ENCODE measurements around the gene GRK4. TPM values are rescaled to one million over a fixed set of nuclear protein-coding genes. Genes with fewer than 3 reads are reported as not detected.
"Not testable (repeated sequence)": the region's sequence is repeated elsewhere in the genome, so short reads cannot be mapped to it uniquely, and the experiment has no call there.

Gene GRK4
- total and polyA plus RNA-seq, 10 of the 15 experiments (the other 5 are each of a cell fraction or from before 2014, with no cell fraction given), result 1.1 to 4.0 (median 2.5) TPM

- BruUV-seq (replicated peaks), result no TSS peak
- POLR2A ChIA-PET, result no interaction called here
- no peak overlapping the region for H3K9ac ChIP-seq (ENCODE audit: control insufficient read depth, insufficient read depth, low read length)
- intact Hi-C loops (cut with micrococcal nuclease; ENCODE audit: unreplicated experiment), result no loop called here
- DNase-seq (ENCODE audit: low read depth, low spot score), result no peak
- no peak overlapping the region for H3K4me3 ChIP-seq
- H4K20me1 ChIP-seq (ENCODE audit: control insufficient read depth, insufficient read depth), result no peaks in the 10 kb centered on the region
- TF ChIP-seq HDGF (IDR thresholded peaks at IDR 0.05), result no peak
- in situ Hi-C loops (cut with MboI), result no loop called here
- no peak overlapping the region for H3K4me2 ChIP-seq (ENCODE audit: control insufficient read depth, insufficient read depth)
- 52% methylated on average over 4 of the region's 4 CpGs for WGBS (ENCODE audit: insufficient coverage, insufficient replicate concordance, low lambda C conversion rate, missing lambda C conversion rate)
- no peaks in the 10 kb centered on the region for H3K79me2 ChIP-seq (ENCODE audit: control insufficient read depth, insufficient read depth, low read length)
- no peaks in the 10 kb centered on the region for H3K27me3 ChIP-seq (replicated peaks in 1 of 2; ENCODE audit: control insufficient read depth in 2 of 2, insufficient read depth in 2 of 2, low read length in 1 of 2)
- no peaks in the 10 kb centered on the region for H3K36me3 ChIP-seq (ENCODE audit: control insufficient read depth in 2 of 2, insufficient read depth in 2 of 2, low read length in 1 of 2)
- RAD21 ChIA-PET (ENCODE audit: unreplicated experiment), result interaction anchor here (1.1 kb wide), 1 partner anchor 51 kb away, joined by 3 read pairs; no protein-coding TSS in a partner anchor
- CTCF ChIA-PET, result interaction anchor here (1.2 kb wide), 1 partner anchor 54 kb away, joined by 3 read pairs; no protein-coding TSS in a partner anchor
- H3K9me3 ChIP-seq (replicated peaks; ENCODE audit: control insufficient read depth, insufficient read depth, low read length), result peaks cover 12% of the 10 kb centered on the region; the same call in 2 of the 3 replicates
- H3K27ac ChIP-seq (ENCODE audit: control insufficient read depth, insufficient read depth), result no peak overlapping the region
- no peak for ATAC-seq
- SMC1A ChIA-PET (ENCODE audit: uncharacterized antibody, unreplicated experiment), result no interaction called here
- no peak for FAIRE-seq
- H2AFZ ChIP-seq (ENCODE audit: control insufficient read depth, low read depth, low read length), result no peak overlapping the region
- no peaks in the 10 kb centered on the region for H3K4me1 ChIP-seq (ENCODE audit: control insufficient read depth, insufficient read depth, low read length)
Observed at GRCh38 chr4:2982012-2982411, 18.6 kb downstream of the GRK4 start.

DNA sequence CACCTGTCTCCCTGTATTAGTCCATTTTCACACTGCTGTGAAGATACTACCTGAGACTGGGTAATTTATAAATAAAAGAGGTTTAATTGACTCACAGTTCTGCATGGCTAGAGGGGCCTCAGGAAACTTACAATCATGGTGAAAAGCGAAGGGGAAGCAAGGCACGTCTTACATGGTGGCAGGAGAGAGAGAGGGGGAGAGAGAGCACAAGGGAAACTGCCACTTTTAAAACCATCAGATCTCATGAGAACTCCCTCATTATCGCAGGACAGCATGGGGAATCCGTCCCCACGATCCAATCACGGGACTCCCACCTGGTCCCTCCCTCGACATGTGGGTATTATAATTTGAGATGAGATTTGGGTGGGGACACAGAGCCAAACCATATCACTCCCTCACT is 20.3 kb downstream of the GRK4 start:
- H3K4me2 ChIP-seq (ENCODE audit: control insufficient read depth, insufficient read depth); H3K27me3 ChIP-seq (replicated peaks in 1 of 2; ENCODE audit: control insufficient read depth in 2 of 2, insufficient read depth in 2 of 2, low read length in 1 of 2); ATAC-seq; FAIRE-seq; BruUV-seq (replicated peaks); H2AFZ ChIP-seq (ENCODE audit: control insufficient read depth, low read depth, low read length); CTCF ChIA-PET; POLR2A ChIA-PET; RAD21 ChIA-PET (ENCODE audit: unreplicated experiment); H3K4me1 ChIP-seq (ENCODE audit: control insufficient read depth, insufficient read depth, low read length); intact Hi-C loops (cut with micrococcal nuclease; ENCODE audit: unreplicated experiment); DNase-seq (ENCODE audit: low read depth, low spot score); H3K36me3 ChIP-seq (ENCODE audit: control insufficient read depth in 2 of 2, insufficient read depth in 2 of 2, low read length in 1 of 2); H3K4me3 ChIP-seq; H3K79me2 ChIP-seq (ENCODE audit: control insufficient read depth, insufficient read depth, low read length); H3K27ac ChIP-seq (ENCODE audit: control insufficient read depth, insufficient read depth); SMC1A ChIA-PET (ENCODE audit: uncharacterized antibody, unreplicated experiment); in situ Hi-C loops (cut with MboI); H4K20me1 ChIP-seq (ENCODE audit: control insufficient read depth, insufficient read depth); H3K9ac ChIP-seq (ENCODE audit: control insufficient read depth, insufficient read depth, low read length): not testable (repeated sequence)
- H3K9me3 ChIP-seq (replicated peaks; ENCODE audit: control insufficient read depth, insufficient read depth, low read length), result peaks cover 12% of the 10 kb centered on the region; the same call in 2 of the 3 replicates
- WGBS (ENCODE audit: insufficient coverage, insufficient replicate concordance, low lambda C conversion rate, missing lambda C conversion rate), result 32% methylated on average over 7 of the region's 7 CpGs
